Tibial nerve (tissue), 3 donors: Measurements from ENCODE around the gene CIITA.

ENCODE experiments used
- CTCF ChIP-seq, 5 experiments: fragments of 200-600 bp in 3 of 5; fragments of 450-650 bp in 2 of 5; sonication (generic) in 3 of 5; IDR thresholded peaks; one replicate each; pipeline ENCODE4 v1.5.1; 2016 to 2019; ENCODE audit warnings: antibody characterized with exemption in 5 of 5, mild to moderate bottlenecking in 3 of 5, moderate library complexity in 2 of 5
- POLR2A ChIP-seq, 2 donors: fragments of 450-650 bp; IDR thresholded peaks; one replicate each; pipeline ENCODE4 v1.6.1; 2017; ENCODE audit warnings: antibody characterized with exemption in 2 of 2, mild to moderate bottlenecking in 2 of 2, moderate library complexity in 2 of 2

DNA sequence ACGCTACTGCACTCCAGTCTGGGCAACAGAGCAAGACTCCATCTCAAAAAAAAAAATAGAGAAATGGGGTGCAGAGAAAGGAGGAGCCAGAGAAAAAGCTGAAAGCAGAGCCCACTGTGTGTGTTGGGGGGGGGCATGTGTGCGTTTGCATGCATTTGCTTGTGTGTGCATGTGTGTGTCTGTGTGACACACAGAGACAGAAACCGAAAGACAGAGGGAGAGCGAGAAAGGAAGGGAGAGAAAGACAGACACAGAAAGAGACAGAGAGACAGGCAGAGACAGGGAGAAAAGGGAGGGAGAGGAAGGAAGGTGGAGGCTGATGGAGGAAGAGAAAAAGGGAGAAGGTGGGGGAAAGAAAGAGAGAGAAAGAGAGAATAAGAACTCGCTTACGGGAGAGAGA lies 9.8 kb upstream of the CIITA start:
- TF ChIP-seq CTCF (IDR thresholded peaks at IDR 0.05) (no peak), POLR2A (IDR thresholded peaks at IDR 0.05) (no peak)
